K562 (cell line): ENCODE results near the gene PEPD. TPM values are rescaled to one million over a fixed set of nuclear protein-coding genes. Genes with fewer than 3 reads are reported as not detected.

Experiments
- ATAC-seq: fragments of 200-7000 bp; cut with Tn5 transposase; 3 replicates; pipeline ENCODE4 v1.9.1; 2020; ENCODE audit warnings: moderate library complexity
- BruUV-seq: library from RNA; stranded (reverse); fragments of 400-500 nt; replicated peaks from 2 replicates; lab custom pipeline; 2021; lab: Mats Ljungman, UMichigan
- CTCF ChIA-PET: fragments of 300-600 bp; formaldehyde crosslinking; extraction: SDS; loops from one replicate; lab custom pipeline; 2021; ENCODE audit warnings: low intra/inter-chr PET ratio; lab: Yijun Ruan, JAX
- POLR2A ChIA-PET: fragments of 300-600, 350-650 bp; sonication (Branson Sonifier 250); formaldehyde crosslinking; extraction: SDS; loops from one replicate; lab custom pipeline; 2021; ENCODE audit warnings: antibody characterized with exemption, inconsistent platforms; lab: Yijun Ruan, JAX
- DNase-seq, 4 experiments: peaks; one replicate each; pipeline versions ENCODE4 v3.0.0 to v3.0.0-alpha.2; 2011 to 2018; ENCODE audit warnings: low spot score in 3 of 4, mixed read lengths in 3 of 4; ENCODE audit errors: extremely low read depth in 1 of 4
- FAIRE-seq: peaks from 2 replicates; lab custom pipeline; 2011; peaks lifted over from hg19 to GRCh38; lab: Jason Lieb, UNC
- H2AFZ ChIP-seq: 2 replicates; pipeline ENCODE4 v1.6.0; 2011; ENCODE audit warnings: low read depth, low read length, control low read depth, inconsistent platforms
- H3K27ac ChIP-seq: fragments of 200-600 bp; 3 replicates; pipeline ENCODE4 v1.8.0; 2011; ENCODE audit warnings: low read depth, mild to moderate bottlenecking, control low read depth, inconsistent platforms, low read length, moderate library complexity, mixed read lengths; ENCODE audit errors: extremely low read depth
- H3K27me3 ChIP-seq, 2 experiments: fragments of 300-600 bp in 1 of 2; 2 replicates in 1 of 2; 3 replicates in 1 of 2; pipeline versions ENCODE4 v1.6.0 to v1.8.0; 2011; ENCODE audit warnings: inconsistent platforms in 2 of 2, low read length in 2 of 2, mild to moderate bottlenecking in 1 of 2, mixed read lengths in 1 of 2, moderate library complexity in 1 of 2; ENCODE audit not compliant: control insufficient read depth in 2 of 2, insufficient read depth in 2 of 2
- H3K36me3 ChIP-seq: fragments of 300-600 bp; 3 replicates; pipeline ENCODE4 v1.8.0; 2011; ENCODE audit warnings: mild to moderate bottlenecking, low read length, inconsistent platforms; ENCODE audit not compliant: control insufficient read depth, insufficient read depth
- H3K4me1 ChIP-seq, 2 experiments: fragments of 200-600 bp in 1 of 2; replicated peaks in 1 of 2; 2 replicates in 1 of 2; 3 replicates in 1 of 2; pipeline versions ENCODE4 v1.5.1 to v1.8.0; 2011; ENCODE audit warnings: inconsistent platforms in 2 of 2, low read length in 2 of 2, mild to moderate bottlenecking in 1 of 2, mixed read lengths in 1 of 2, moderate library complexity in 1 of 2; ENCODE audit not compliant: control insufficient read depth in 2 of 2, insufficient read depth in 2 of 2
- H3K4me2 ChIP-seq: 2 replicates; pipeline ENCODE4 v1.6.1; 2011; ENCODE audit warnings: low read length, control low read depth, inconsistent platforms, mixed read lengths; ENCODE audit not compliant: insufficient read depth
- H3K4me3 ChIP-seq: fragments of 200-600 bp; sonication (generic), shearing (Covaris generic); 2 replicates; pipeline ENCODE4 v1.5.1; 2016; ENCODE audit warnings: control low read depth, inconsistent platforms
- H3K79me2 ChIP-seq: fragments of 200-600 bp; 3 replicates; pipeline ENCODE4 v1.8.0; 2011; ENCODE audit warnings: low read length, inconsistent platforms; ENCODE audit not compliant: control insufficient read depth, insufficient read depth
- H3K9ac ChIP-seq, 2 experiments: 2 replicates each; pipeline versions ENCODE4 v1.6.0 to v1.6.1; 2011; ENCODE audit warnings: low read depth in 2 of 2, low read length in 2 of 2, control low read depth in 1 of 2, inconsistent platforms in 1 of 2, mild to moderate bottlenecking in 1 of 2, mixed read lengths in 1 of 2; ENCODE audit not compliant: insufficient read depth in 1 of 2
- H3K9me1 ChIP-seq: one replicate; pipeline ENCODE4 v1.6.0; 2011; ENCODE audit warnings: inconsistent platforms, mild to moderate bottlenecking, low read length, moderate library complexity; ENCODE audit not compliant: control insufficient read depth, insufficient read depth
- H3K9me3 ChIP-seq: replicated peaks from 2 replicates; pipeline ENCODE4 v1.5.1; 2011; ENCODE audit warnings: low read depth, low read length, inconsistent platforms; ENCODE audit not compliant: control insufficient read depth, insufficient read depth
- H4K20me1 ChIP-seq: replicated peaks from 2 replicates; pipeline ENCODE4 v1.6.1; 2011; ENCODE audit warnings: low read length, inconsistent platforms, mixed read lengths; ENCODE audit not compliant: control insufficient read depth, insufficient read depth
- CEBPG ChIP-seq, 3 experiments: fragments of 200-800 bp in 1 of 3; sonication (Bioruptor generic) in 1 of 3; sonication (generic) in 1 of 3; formaldehyde crosslinking in 1 of 3; IDR thresholded peaks in 2 of 3; conservative IDR thresholded peaks in 1 of 3; 2 replicates each; pipeline versions ENCODE4 v1.6.1 to v1.8.0; 2016 to 2022; ENCODE audit warnings: missing compliant biosample characterization in 2 of 3, missing genetic modification characterization in 2 of 3, mild to moderate bottlenecking in 1 of 3, missing genetic modification reagents in 1 of 3
- CHD4 ChIP-seq: fragments of 200-600 bp; sonication (generic); IDR thresholded peaks from 3 replicates; pipeline ENCODE4 v1.6.1; 2012; ENCODE audit warnings: low read depth, mild to moderate bottlenecking, mixed read lengths, low read length, inconsistent platforms; ENCODE audit not compliant: insufficient read depth, insufficient replicate concordance, poor library complexity, severe bottlenecking
- KLF16 ChIP-seq: IDR thresholded peaks from 2 replicates; pipeline ENCODE4 v1.6.1; 2016; ENCODE audit warnings: antibody characterized with exemption
- NONO ChIP-seq, 2 experiments: fragments of 200-400 bp in 1 of 2; fragments of 450-650 bp in 1 of 2; formaldehyde crosslinking in 1 of 2; IDR thresholded peaks; 2 replicates each; pipeline ENCODE4 v1.6.1; 2017; ENCODE audit warnings: low read depth in 2 of 2, mild to moderate bottlenecking in 2 of 2, moderate library complexity in 2 of 2, low read length in 1 of 2
- PHTF2 ChIP-seq: fragments of 250-450 bp; sonication (Bioruptor Pico); IDR thresholded peaks from 2 replicates; pipeline ENCODE4 v1.5.0; 2021; ENCODE audit warnings: mild to moderate bottlenecking
- POLR2G ChIP-seq: fragments of 200-400 bp; formaldehyde crosslinking; IDR thresholded peaks from 2 replicates; pipeline ENCODE4 v1.6.1; 2017; ENCODE audit warnings: low read depth, mild to moderate bottlenecking, antibody characterized with exemption, low read length, moderate library complexity
- SETDB1 ChIP-seq: IDR thresholded peaks from one replicate; pipeline ENCODE4 v1.6.1; 2012; ENCODE audit warnings: low read length, control low read depth, inconsistent platforms
- SUPT5H ChIP-seq: fragments of 450-650 bp; IDR thresholded peaks from 2 replicates; pipeline ENCODE4 v1.6.1; 2016
- TEAD2 ChIP-seq: fragments of 450-650 bp; IDR thresholded peaks from 2 replicates; pipeline ENCODE4 v1.6.1; 2016; ENCODE audit warnings: missing genetic modification characterization, control low read depth, missing compliant biosample characterization
- ZEB2 ChIP-seq: fragments of 450-650 bp; IDR thresholded peaks from 2 replicates; pipeline ENCODE4 v1.6.1; 2016
- ZNF175 ChIP-seq: fragments of 200-800 bp; sonication (Bioruptor generic); IDR thresholded peaks from 2 replicates; pipeline ENCODE4 v1.6.1; 2016; ENCODE audit warnings: low read depth, mild to moderate bottlenecking, missing genetic modification characterization, missing compliant biosample characterization
- ZNF445 ChIP-seq: fragments of 250-450 bp; sonication (Bioruptor Pico); IDR thresholded peaks from 2 replicates; pipeline ENCODE4 v1.4.0; 2020; ENCODE audit warnings: low read depth, mild to moderate bottlenecking, moderate library complexity
- ZNF57 ChIP-seq: fragments of 450-650 bp; formaldehyde crosslinking; IDR thresholded peaks from 2 replicates; pipeline ENCODE4 v1.4.0; 2020; ENCODE audit warnings: mild to moderate bottlenecking, moderate library complexity
- ZNF830 ChIP-seq: fragments of 250-450 bp; sonication (Bioruptor Pico); IDR thresholded peaks from 2 replicates; pipeline ENCODE4 v1.5.0; 2021; ENCODE audit warnings: mild to moderate bottlenecking
- WGBS: fragments of 100-300 bp; shearing (Covaris generic); methylation state at CpG from one replicate; pipeline ENCODE4 v1.1.6; 2016; ENCODE audit warnings: low coverage, mixed read lengths; ENCODE audit not compliant: insufficient coverage; ENCODE audit errors: missing lambda C conversion rate; 5-methylcytosine and 5-hydroxymethylcytosine counted together
- in situ Hi-C: fragments of 300-500 bp; cut with MboI; formaldehyde crosslinking; loops from 4 replicates; pipeline ENCODE4 v1.15.0; 2018; ENCODE audit warnings: inconsistent platforms, mixed read lengths
- intact Hi-C: fragments of 100-400 bp; cut with micrococcal nuclease; formaldehyde crosslinking; loops from 2 replicates; pipeline ENCODE4 v1.14.2; 2022
- polyA plus RNA-seq, 8 experiments: library from polyadenylated mRNA; depleted of rRNA in 4 of 8; stranded (reverse) in 5 of 8; unstranded in 3 of 8; fragments of >200 nt; fragmentation: Nextera tagmentation in 2 of 8; fragmentation: Illumina TruSeq in 1 of 8; extraction: Ambion mirVana in 2 of 8; extraction: Trizol in 1 of 8; gene quantifications; 2 replicates each; pipeline versions ENCODE4 v1.2.1 to v1.2.3, GENCODE V29; 2011 to 2014; ENCODE audit warnings: inconsistent platforms in 1 of 8, missing spikeins in 1 of 8
- total RNA-seq, 7 experiments: library from RNA; depleted of rRNA in 6 of 7; stranded (reverse); fragments of >200 nt in 6 of 7; fragmentation: Illumina TruSeq in 2 of 7; extraction: Trizol in 2 of 7; gene quantifications; 2 replicates each; pipeline versions ENCODE4 v1.2.1 to v1.2.3, GENCODE V29; 2011 to 2021; ENCODE audit warnings: low replicate concordance in 1 of 7
- TF ChIP-seq, protein P1 (sequence below): sonication (generic); formaldehyde crosslinking; IDR thresholded peaks from 2 replicates; pipeline ENCODE4 v1.8.0; 2022; ENCODE audit warnings: mild to moderate bottlenecking, missing genetic modification reagents

PEPD gene
- total and polyA plus RNA-seq, 9 of the 15 experiments (the other 6 are each of a cell fraction or from before 2014, with no cell fraction given): 1.3 to 19.2 (median 16.0) TPM

GRCh38 chr19:33394006-33394722 lies 127.4 kb downstream of the PEPD start:
- in situ Hi-C loops (no loop called here), intact Hi-C loops (no loop called here)
- H3K36me3 ChIP-seq: no peaks in the 10 kb centered on the region
- ChIA-PET POLR2A (interaction anchor here (0.6 to 2.1 kb wide), 6 partner anchors 8 to 241 kb away, joined by 3 to 6 read pairs (median 4); partner anchors contain the start of gene CEBPG), CTCF (no interaction called here)
- ATAC-seq (no peak), DNase-seq (no peak), FAIRE-seq (no peak)
- no peaks in the 10 kb centered on the region for H3K79me2 ChIP-seq
- WGBS: 47% methylated on average over 30 of the region's 30 CpGs
- BruUV-seq: no TSS peak
- H3K27ac ChIP-seq: no peak overlapping the region
- no peak overlapping the region for H3K9ac ChIP-seq
- H2AFZ ChIP-seq: no peak overlapping the region
- no peaks in the 10 kb centered on the region for H3K27me3 ChIP-seq
- H3K4me3 ChIP-seq: no peak overlapping the region
- no peaks in the 10 kb centered on the region for H3K9me3 ChIP-seq
- no peak overlapping the region for H3K4me2 ChIP-seq
- H3K4me1 ChIP-seq: peaks cover 0 to 67% of the 10 kb centered on the region in 2 experiments; a peak in 2 of 5 replicates
- peaks cover 2% of the 10 kb centered on the region for H3K9me1 ChIP-seq
- peak; percentile 54; the same call in 1 of the 2 replicates for TF ChIP-seq POLR2G
- no peak for TF ChIP-seq CEBPG (CRISPR knock-in tag; IDR thresholded peaks at IDR 0.05)
- TF ChIP-seq CEBPG (tag; conservative IDR thresholded peaks at IDR 0.05 in 1 of 2, IDR thresholded peaks at IDR 0.05 in 1 of 2): peak; percentile 81 to 90
- TF ChIP-seq TEAD2 (tag): no peak
- TF ChIP-seq NONO (IDR thresholded peaks at IDR 0.05; ENCODE audit: low read depth in 2 of 2, low read length in 1 of 2): no peak
- TF ChIP-seq KLF16: no peak
- no peak for TF ChIP-seq ZNF57 (CRISPR knock-in tag)
- TF ChIP-seq ZNF175 (CRISPR knock-in tag): no peak
- TF ChIP-seq ZEB2: no peak
- no peak for TF ChIP-seq PHTF2 (CRISPR knock-in tag)
- no peak for TF ChIP-seq SUPT5H
- no peak for TF ChIP-seq ZNF830 (CRISPR knock-in tag)
- TF ChIP-seq SETDB1: no peak
- TF ChIP-seq, protein P1, sequence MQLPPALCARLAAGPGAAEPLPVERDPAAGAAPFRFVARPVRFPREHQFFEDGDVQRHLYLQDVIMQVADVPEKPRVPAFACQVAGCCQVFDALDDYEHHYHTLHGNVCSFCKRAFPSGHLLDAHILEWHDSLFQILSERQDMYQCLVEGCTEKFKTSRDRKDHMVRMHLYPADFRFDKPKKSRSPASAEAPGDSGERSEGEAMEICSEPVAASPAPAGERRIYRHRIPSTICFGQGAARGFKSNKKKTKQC (CRISPR knock-in tag): no peak
- TF ChIP-seq CHD4: no peak
- no peak for TF ChIP-seq ZNF445 (CRISPR knock-in tag)
- peaks cover 48% of the 10 kb centered on the region for H4K20me1 ChIP-seq
